HCT116 (cell line): ENCODE measurements around the gene SCYGR3. TPM values are rescaled to one million over a fixed set of nuclear protein-coding genes. Genes with fewer than 3 reads are reported as not detected.

Source experiments
- ATAC-seq: fragments of 200-7000 bp; cut with Tn5 transposase; 2 replicates; pipeline ENCODE4 v1.9.1; 2020; ENCODE audit warnings: mild to moderate bottlenecking, moderate library complexity
- BruUV-seq: library from RNA; stranded (reverse); fragments of 400-500 nt; replicated peaks from 2 replicates; lab custom pipeline; 2021; lab: Mats Ljungman, UMichigan
- CTCF ChIA-PET: fragments of 300-600 bp; sonication (Branson Sonifier 250); formaldehyde crosslinking; loops from one replicate; lab custom pipeline; 2021; ENCODE audit warnings: antibody characterized with exemption; lab: Charles Lee
- POLR2A ChIA-PET: fragments of 300-600, 350-600 bp; sonication (Branson Sonifier 250); formaldehyde crosslinking; loops from one replicate; lab custom pipeline; 2021; ENCODE audit warnings: antibody characterized with exemption; lab: Charles Lee
- RAD21 ChIA-PET, 2 experiments: fragments of 300-600 bp; sonication (Branson Sonifier 250); formaldehyde crosslinking; loops; one replicate each; lab custom pipeline; 2023; ENCODE audit warnings: low total read pairs in 2 of 2; ENCODE audit not compliant: uncharacterized antibody in 2 of 2, unreplicated experiment in 2 of 2, low non-redundant PET in 1 of 2; lab: Charles Lee
- DNase-seq: peaks from one replicate; pipeline ENCODE4 v3.0.0-alpha.2; 2010; ENCODE audit warnings: low read depth, low spot score
- H2AFZ ChIP-seq: fragments of 200-600 bp; shearing (Covaris generic), sonication (generic); 2 replicates; pipeline ENCODE4 v1.6.1; 2017; ENCODE audit warnings: low read depth, mixed run types, mixed read lengths, antibody characterized with exemption, low read length; ENCODE audit not compliant: poor library complexity, severe bottlenecking
- H3K27ac ChIP-seq: 2 replicates; pipeline ENCODE4 v1.5.1; 2012; ENCODE audit warnings: low read depth, low read length
- H3K27me3 ChIP-seq: fragments of 200-600 bp; sonication (generic); 2 replicates; pipeline ENCODE4 v1.6.1; 2016; ENCODE audit warnings: mixed run types, low read length, mixed read lengths; ENCODE audit not compliant: insufficient read depth
- H3K36me3 ChIP-seq, 2 experiments: fragments of 200-500 bp in 1 of 2; fragments of 200-600 bp in 1 of 2; sonication (Bioruptor generic) in 1 of 2; sonication (generic) in 1 of 2; 2 replicates each; pipeline versions ENCODE4 v1.5.1 to v1.6.1; 2014 to 2016; ENCODE audit warnings: low read length in 2 of 2, inconsistent platforms in 1 of 2, mixed read lengths in 1 of 2, mixed run types in 1 of 2; ENCODE audit not compliant: insufficient read depth in 2 of 2, control insufficient read depth in 1 of 2
- H3K4me1 ChIP-seq, 2 experiments: fragments of 200-600 bp in 1 of 2; sonication (generic) in 1 of 2; 2 replicates each; pipeline versions ENCODE4 v1.5.1 to v1.6.1; 2012 to 2017; ENCODE audit warnings: low read length in 2 of 2, inconsistent platforms in 1 of 2, mild to moderate bottlenecking in 1 of 2, mixed read lengths in 1 of 2, mixed run types in 1 of 2, moderate library complexity in 1 of 2; ENCODE audit not compliant: insufficient read depth in 2 of 2, control insufficient read depth in 1 of 2
- H3K4me2 ChIP-seq: fragments of 200-600 bp; sonication (generic); 2 replicates; pipeline ENCODE4 v1.6.1; 2017; ENCODE audit warnings: mixed run types, low read length, mixed read lengths
- H3K4me3 ChIP-seq, 2 experiments: fragments of 200-600 bp in 1 of 2; sonication (generic) in 1 of 2; replicated peaks in 1 of 2; 2 replicates each; pipeline ENCODE4 v1.5.1; 2011 to 2016; ENCODE audit warnings: low read length in 2 of 2, control low read depth in 1 of 2, low read depth in 1 of 2, mild to moderate bottlenecking in 1 of 2, mixed read lengths in 1 of 2, mixed run types in 1 of 2
- H3K79me2 ChIP-seq: fragments of 200-600 bp; sonication (generic); 2 replicates; pipeline ENCODE4 v1.6.1; 2017; ENCODE audit warnings: mild to moderate bottlenecking, mixed run types, low read length, moderate library complexity, mixed read lengths; ENCODE audit not compliant: insufficient read depth
- H3K9ac ChIP-seq: fragments of 200-600 bp; sonication (generic); 2 replicates; pipeline ENCODE4 v1.6.1; 2016; ENCODE audit warnings: low read length, mixed read lengths
- H3K9me2 ChIP-seq: fragments of 200-600 bp; sonication (generic), shearing (Covaris generic); 2 replicates; pipeline ENCODE4 v1.6.1; 2017; ENCODE audit warnings: mixed run types, mild to moderate bottlenecking, moderate library complexity; ENCODE audit not compliant: insufficient read depth
- H3K9me3 ChIP-seq, 2 experiments: fragments of 200-500 bp in 1 of 2; fragments of 200-600 bp in 1 of 2; sonication (Bioruptor generic) in 1 of 2; sonication (generic) in 1 of 2; 2 replicates each; pipeline ENCODE4 v1.6.1; 2014 to 2017; ENCODE audit warnings: low read length in 2 of 2, mixed read lengths in 2 of 2, inconsistent platforms in 1 of 2, low read depth in 1 of 2, mild to moderate bottlenecking in 1 of 2, mixed run types in 1 of 2, moderate library complexity in 1 of 2; ENCODE audit not compliant: control insufficient read depth in 1 of 2, insufficient read depth in 1 of 2
- H4K20me1 ChIP-seq: fragments of 200-600 bp; sonication (generic), shearing (Covaris generic); 2 replicates; pipeline ENCODE4 v1.6.1; 2017; ENCODE audit warnings: mixed run types, mild to moderate bottlenecking, moderate library complexity; ENCODE audit not compliant: insufficient read depth
- ATF3 ChIP-seq: IDR thresholded peaks from 2 replicates; pipeline ENCODE4 v1.6.1; 2012
- CBX3 ChIP-seq: IDR thresholded peaks from 2 replicates; pipeline ENCODE4 v1.6.1; 2012; ENCODE audit warnings: low read depth
- EGR1 ChIP-seq: IDR thresholded peaks from 2 replicates; pipeline ENCODE4 v1.6.1; 2012; ENCODE audit warnings: low read depth
- EZH2phosphoT487 ChIP-seq: fragments of 200-600 bp; IDR thresholded peaks from 2 replicates; pipeline ENCODE4 v1.6.1; 2018; ENCODE audit warnings: antibody characterized with exemption, borderline replicate concordance
- MAX ChIP-seq: IDR thresholded peaks from 2 replicates; pipeline ENCODE4 v1.6.1; 2012
- RAD21 ChIP-seq: IDR thresholded peaks from 2 replicates; pipeline ENCODE4 v1.6.1; 2012; ENCODE audit warnings: low read depth, mild to moderate bottlenecking
- REST ChIP-seq: IDR thresholded peaks from 2 replicates; pipeline ENCODE4 v1.6.1; 2012; ENCODE audit warnings: low read depth
- SIN3A ChIP-seq: IDR thresholded peaks from 2 replicates; pipeline ENCODE4 v1.6.1; 2012; ENCODE audit warnings: low read depth
- SP1 ChIP-seq: IDR thresholded peaks from 2 replicates; pipeline ENCODE4 v1.6.1; 2012; ENCODE audit warnings: low read depth
- TCF7L2 ChIP-seq: IDR thresholded peaks from 2 replicates; pipeline ENCODE4 v1.7.0; 2011; ENCODE audit warnings: borderline replicate concordance, inconsistent platforms; ENCODE audit not compliant: insufficient read depth, insufficient read length; ENCODE audit errors: extremely low read depth
- YY1 ChIP-seq: IDR thresholded peaks from 2 replicates; pipeline ENCODE4 v1.6.1; 2011; ENCODE audit warnings: low read length, low read depth, moderate library complexity, mild to moderate bottlenecking; ENCODE audit not compliant: insufficient replicate concordance; ENCODE audit errors: extremely low read depth
- ZBTB33 ChIP-seq: IDR thresholded peaks from 2 replicates; pipeline ENCODE4 v1.6.1; 2011; ENCODE audit warnings: mild to moderate bottlenecking, low read length, moderate library complexity; ENCODE audit not compliant: insufficient replicate concordance; ENCODE audit errors: extremely low read depth
- ZFX ChIP-seq: fragments of 450-650 bp; IDR thresholded peaks from 2 replicates; pipeline ENCODE4 v1.6.1; 2017
- ZNF274 ChIP-seq: fragments of 200-500 bp; sonication (Bioruptor generic); IDR thresholded peaks from 2 replicates; pipeline ENCODE4 v1.6.1; 2014; ENCODE audit warnings: mild to moderate bottlenecking, low read depth, low read length, inconsistent platforms
- intact Hi-C: fragments of 100-400 bp; cut with micrococcal nuclease; formaldehyde crosslinking; loops from 2 replicates; pipeline ENCODE4 v1.10.0; 2022
- total RNA-seq: library from RNA; stranded (reverse); gene quantifications from one replicate; pipeline ENCODE4 v1.2.1, GENCODE V29; 2021; ENCODE audit not compliant: unreplicated experiment

SCYGR3 gene
- total RNA-seq, 1 experiment from 2014 or later: not detected

- TF ChIP-seq REST (no peak), RAD21 (no peak), ATF3 (no peak), EGR1 (no peak), TCF7L2 (no peak), MAX (no peak), ZFX (no peak)
Measured at GRCh38 chr2:227612546-227613271, 1.9 kb downstream of the SCYGR3 start (continued).

- CTCF ChIA-PET: no interaction called here
- Histone ChIP-seq H3K79me2 (no peaks in the 10 kb centered on the region), H3K4me3 (no peak overlapping the region), H3K4me1 (no peaks in the 10 kb centered on the region), H2AFZ (no peak overlapping the region), H3K27me3 (no peaks in the 10 kb centered on the region), H3K4me2 (no peak overlapping the region), H3K9me3 (no peaks in the 10 kb centered on the region), H3K9ac (no peak overlapping the region), H4K20me1 (no peaks in the 10 kb centered on the region), H3K27ac (no peak overlapping the region), H3K36me3 (no peaks in the 10 kb centered on the region), H3K9me2 (no peaks in the 10 kb centered on the region)
- ATAC-seq (no peak), DNase-seq (no peak)
- BruUV-seq: no TSS peak
- RAD21 ChIA-PET: no interaction called here
- POLR2A ChIA-PET: no interaction called here
- intact Hi-C loops: no loop called here
- TF ChIP-seq ZBTB33: no peak
- no peak for TF ChIP-seq ZFX
- TF ChIP-seq SIN3A: no peak
- no peak for TF ChIP-seq YY1
- TF ChIP-seq ATF3: no peak
- no peak for TF ChIP-seq SP1
- no peak for TF ChIP-seq ZNF274
- TF ChIP-seq CBX3: no peak
- TF ChIP-seq EZH2phosphoT487: no peak
Measured at GRCh38 chr2:227610123-227610522, 4.5 kb downstream of the SCYGR3 start.
